HG03159 (cell line): ENCODE measurements around the gene SLC13A2.

Experiments used
- ATAC-seq: cut with Tn5 transposase; IDR thresholded peaks from one replicate; pipeline ENCODE4 v1.9.1; 2021; ENCODE audit warnings: mild to moderate bottlenecking, moderate library complexity; ENCODE audit not compliant: unreplicated experiment

The SLC13A2 gene

DNA sequence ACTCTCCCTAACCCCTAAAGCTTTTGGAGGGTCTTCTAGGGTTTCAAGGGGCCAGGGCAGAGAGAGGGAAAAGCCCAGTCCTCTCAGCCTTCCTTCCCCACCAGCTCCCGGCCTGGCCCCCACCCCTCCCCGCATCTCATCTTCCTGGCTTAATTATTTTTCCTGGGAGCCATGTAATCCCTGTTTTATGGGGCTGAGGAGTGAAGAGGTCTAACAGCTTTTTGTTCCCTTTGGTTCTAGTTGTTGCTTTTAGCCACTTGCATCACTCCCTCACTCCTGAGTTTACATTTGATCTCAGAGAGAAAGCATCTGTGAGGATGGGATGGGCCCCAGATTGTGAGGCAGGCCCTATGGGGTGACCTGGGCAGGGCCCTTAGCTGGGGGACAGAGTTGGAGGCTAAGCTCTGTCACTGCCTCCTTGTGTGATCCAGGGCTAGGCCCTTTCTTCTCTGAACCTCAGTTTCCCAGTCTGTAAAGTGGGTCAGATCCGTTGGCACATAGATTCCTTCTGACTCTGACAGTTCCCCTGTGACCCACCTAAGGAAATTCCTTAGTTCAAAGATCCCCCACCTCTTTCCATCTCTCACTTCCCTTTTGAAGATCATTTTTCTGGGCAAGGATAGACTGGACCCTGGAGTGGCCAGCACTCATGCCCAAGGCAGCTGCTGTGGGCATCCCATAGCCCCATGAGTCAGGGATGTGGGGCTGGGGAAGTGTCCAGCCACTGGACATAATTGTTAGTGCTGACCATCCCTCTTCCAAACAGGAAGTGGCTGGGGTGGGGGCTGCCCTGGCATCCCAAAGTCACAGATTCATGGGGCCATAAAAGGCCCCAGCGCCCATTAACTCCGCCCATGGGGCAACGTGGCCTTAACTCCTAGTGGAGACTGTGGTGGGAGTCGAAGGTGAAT lies 58.9 kb downstream of the SLC13A2 start:
- no peak for ATAC-seq

DNA sequence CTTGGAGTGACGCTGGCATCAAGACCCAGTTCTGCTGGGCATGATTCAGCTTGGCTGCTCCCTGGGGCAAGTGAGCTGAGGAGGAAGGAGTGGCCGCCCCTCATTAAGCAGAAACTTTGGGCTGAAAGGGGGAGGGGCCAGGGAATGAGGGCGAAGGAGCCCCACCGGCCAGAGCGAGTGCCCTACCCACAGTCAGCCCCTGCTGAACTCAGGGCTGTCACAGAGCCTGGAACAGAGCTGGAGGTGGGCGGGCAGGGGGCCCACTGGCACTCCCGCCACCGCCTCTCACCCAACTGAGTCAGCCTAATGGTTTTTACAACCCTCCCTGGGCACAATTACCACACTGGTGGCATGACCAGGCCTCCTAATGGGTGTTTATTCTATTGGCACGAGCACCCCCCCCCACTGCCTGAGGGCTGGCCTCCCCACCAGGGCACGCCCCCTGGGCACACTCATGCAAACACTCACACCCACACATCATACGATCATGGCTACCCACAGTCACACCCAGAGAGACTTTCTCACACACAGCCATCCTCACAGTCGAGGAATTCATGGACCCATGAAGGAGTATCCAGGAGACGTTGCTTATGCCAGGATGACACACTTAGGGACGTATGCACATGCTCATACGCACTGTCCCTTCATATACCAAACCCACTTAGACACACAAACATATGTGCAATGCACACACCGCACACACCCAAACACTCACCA lies 59.8 kb downstream of the SLC13A2 start:
- ATAC-seq = no peak

DNA sequence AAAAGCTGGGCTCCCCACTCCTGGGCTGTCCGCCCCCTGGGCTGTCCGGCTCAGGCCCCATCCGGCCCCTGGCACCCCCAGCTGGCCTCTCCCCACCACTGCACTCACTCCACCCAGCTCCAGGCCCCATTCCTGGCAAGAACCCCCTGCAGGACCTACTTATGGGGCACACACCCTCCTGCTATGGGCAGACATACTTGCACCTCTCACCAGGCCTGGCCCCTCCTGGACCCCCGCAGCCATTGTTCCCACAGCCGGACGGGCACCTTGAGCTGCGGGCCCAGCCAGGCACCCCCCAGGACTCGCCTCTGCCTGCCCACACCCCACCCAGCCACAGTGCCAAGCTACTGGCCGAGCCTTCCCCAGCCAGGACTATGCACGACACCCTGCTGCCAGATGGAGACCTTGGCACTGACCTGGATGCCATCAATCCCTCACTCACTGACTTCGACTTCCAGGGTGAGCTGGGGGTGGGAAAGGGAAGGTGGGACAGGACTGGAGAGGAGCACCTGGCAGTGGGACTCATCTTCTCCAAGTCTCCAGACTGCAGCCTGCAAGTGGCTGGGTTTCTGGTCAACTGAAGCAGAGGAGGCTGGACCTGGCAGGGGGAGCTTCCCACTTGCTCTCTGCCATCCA lies 61.4 kb downstream of the SLC13A2 start:
- ATAC-seq = no peak

DNA sequence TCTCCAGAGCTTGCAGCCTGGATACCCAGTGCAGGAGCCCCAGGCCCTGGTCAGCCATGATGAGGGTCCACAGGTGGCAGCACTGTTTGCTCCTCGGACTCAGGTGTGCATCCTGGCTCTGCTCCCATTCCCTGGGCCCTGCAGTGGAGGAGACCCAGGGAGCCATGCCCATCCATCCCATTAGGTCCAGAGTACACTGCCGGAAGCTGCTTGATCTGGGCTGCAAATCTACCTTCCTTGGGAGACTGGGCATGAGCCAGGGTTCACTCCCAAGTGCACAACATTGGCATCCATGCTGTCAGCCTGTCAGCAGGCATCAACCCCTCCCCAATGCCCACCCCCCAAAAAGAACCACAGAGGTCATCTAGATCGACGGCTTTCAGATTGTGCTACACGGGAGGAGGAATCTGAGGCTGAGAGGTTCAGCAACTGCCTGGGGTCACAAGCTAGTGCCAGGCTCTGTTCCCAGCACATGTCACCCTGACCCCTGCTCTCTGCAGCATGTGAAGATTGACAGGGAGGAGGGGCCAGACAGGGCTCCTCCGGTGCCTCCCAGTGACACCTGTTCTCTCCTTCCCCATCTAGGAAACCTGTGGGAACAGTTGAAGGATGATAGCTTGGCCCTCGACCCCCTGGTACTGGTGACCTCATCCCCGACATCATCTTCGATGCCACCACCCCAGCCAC lies 63.2 kb downstream of the SLC13A2 start:
- no peak for ATAC-seq

DNA sequence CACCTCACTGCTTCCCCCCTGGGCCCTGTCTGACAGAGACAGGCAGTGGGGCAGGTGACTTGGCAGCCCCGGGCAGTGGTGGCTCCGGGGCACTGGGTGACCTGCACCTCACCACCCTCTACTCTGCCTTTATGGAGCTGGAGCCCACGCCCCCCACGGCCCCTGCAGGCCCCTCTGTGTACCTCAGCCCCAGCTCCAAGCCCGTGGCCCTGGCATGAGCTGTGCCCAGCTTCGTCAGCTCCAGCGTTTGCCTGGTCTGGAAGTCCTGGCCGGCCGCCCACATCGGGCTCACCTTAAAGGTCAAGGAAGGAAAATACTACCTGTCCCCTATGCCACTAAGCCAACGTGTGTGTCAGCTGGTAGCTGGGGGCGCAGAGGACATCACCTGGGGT lies 63.8 kb downstream of the SLC13A2 start:
- ATAC-seq = no peak

DNA sequence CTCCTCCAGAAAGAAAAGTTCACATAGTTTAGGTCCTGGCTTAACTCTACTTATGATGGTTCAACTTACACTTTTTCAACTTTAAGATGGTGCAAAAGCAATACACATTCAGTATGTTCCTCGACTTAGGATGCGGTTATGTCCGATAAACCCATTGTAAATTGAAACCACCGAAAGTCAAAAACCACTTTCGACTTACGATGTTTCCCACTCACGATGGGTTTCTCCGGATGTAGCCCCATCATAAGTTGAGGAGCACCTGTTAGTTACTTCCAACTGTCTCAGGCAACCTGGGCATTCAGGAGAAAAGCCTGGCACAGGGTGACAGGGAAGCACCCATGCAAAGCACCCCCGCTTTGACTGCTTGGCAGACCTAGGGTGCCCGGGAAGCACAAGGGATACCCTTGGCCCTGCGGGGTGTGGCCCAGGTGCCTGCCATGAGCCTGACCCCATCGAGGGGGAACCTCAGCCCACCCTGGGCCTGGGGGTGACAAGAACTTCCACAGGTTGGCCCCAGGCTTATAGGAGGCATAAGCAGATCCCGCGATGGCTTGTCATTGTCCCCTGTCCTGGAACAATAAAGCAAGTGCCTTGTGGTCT lies 65.0 kb downstream of the SLC13A2 start:
- no peak for ATAC-seq

DNA sequence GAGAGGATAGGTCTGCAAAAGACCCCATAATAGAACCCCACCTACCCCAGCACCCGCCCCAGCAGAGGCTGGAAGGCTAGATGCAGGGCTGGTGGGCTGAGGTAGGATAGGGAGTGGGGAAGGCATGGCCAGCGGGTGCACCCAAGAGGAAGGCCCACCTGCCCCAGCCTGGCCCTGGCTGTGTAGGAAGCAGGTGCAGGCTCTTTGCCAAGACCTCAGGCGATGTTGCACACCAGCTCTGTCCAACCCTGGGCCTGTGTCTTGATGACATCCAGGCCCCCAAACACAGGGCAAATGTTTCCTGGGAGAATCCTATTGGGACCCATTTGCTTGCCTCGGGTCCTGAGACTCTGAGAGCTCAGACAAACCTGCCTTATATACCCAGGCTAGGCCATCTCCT lies 66.8 kb downstream of the SLC13A2 start:
- no peak for ATAC-seq

DNA sequence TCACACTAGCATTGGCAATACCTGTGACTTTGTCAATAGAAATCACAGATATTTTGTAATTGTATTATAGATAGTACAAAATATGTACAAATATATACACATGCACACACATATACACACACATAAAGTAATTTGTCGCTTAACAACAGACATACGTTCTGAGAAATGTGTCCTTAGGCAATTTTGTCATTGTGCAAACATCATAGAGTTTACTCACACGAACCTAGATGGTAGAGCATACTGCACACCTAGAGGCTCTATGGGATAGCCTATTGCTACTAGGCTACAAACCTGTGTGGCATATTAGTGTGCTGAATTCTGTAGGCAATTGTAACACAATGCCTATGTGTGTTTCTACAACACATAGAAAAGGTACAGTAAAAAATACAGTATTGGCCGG lies 68.0 kb downstream of the SLC13A2 start:
- ATAC-seq = no peak

DNA sequence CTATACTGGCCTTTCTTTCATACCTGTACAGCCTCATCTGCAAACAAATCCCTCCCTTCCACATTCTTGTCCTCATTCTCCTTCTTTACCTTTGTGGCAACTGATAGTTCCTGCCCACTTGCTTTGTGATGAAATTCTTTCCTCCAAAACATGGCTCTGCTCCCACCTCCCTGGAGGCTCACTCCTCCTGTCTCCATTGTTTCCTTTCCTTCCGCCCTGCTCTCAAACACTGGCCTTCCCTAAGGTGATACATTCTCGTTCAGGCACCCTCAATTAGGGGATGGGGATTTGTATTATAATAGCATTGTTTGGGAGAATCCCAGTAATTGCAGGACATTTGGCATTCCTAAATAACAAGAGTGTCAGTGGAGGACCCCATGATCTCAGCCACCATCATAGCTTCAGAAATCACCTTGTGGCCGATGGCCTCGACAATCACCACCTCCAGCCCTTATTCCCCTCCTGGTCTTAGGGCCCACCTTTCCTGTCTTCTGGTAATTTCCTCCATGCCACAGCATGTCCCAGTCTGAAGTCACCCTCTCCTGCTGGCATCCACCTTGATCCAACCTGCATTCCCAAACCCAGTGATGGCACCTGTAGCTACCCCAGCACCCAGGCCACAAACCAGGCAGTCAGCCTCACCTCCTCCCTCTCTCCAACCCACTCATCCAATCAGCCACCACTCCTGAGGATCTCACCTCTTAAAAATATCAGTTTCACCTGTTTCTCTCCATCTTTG lies 71.1 kb downstream of the SLC13A2 start:
- ATAC-seq = no peak

DNA sequence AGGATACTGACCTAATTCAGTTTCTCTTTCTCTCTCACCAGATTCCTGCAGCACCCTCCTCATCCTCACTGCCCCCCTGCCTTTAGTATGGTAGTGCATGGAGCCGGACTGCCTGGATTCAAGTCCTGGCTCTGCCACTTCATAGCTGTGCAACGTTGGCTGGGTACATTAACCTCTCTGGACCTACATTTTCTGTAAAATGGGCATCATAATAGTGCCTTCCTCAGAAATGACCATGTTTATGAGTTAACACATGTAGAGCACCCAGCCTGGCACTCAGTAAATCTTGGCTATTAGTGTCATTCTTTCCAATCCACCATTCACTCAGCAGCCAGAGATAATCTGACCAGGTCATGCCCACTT lies 71.7 kb downstream of the SLC13A2 start:
- no peak for ATAC-seq

DNA sequence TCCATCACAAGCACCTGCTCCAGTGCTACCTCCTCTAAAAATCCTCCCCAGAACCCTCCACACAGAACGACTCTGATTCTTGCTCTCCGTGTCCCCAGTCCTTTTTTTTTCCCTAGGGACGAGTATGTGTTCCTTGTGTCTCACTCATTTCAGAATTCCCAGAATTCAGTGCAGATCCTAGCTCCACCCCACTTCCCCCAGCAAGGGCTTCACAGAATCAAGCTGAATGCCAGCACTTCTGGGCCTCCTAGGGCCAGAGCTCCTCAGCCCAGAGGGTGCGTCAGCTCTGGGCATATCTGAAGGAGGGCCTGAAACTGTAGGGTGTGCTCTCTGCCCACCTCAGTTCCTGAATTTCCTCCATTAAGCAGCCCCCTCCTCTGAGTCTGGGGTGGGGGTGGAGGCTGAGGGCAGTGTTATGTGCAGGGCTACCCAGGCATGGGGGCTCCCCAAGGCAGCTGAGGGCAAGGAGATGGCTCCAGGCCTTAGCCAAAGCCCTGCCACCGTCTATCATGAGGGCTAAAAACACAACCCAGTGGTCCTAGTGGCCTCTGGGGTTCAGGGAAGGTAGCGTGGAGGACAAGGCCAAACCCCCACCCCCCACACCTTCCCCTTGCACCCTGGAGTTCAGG lies 72.5 kb downstream of the SLC13A2 start:
- no peak for ATAC-seq

DNA sequence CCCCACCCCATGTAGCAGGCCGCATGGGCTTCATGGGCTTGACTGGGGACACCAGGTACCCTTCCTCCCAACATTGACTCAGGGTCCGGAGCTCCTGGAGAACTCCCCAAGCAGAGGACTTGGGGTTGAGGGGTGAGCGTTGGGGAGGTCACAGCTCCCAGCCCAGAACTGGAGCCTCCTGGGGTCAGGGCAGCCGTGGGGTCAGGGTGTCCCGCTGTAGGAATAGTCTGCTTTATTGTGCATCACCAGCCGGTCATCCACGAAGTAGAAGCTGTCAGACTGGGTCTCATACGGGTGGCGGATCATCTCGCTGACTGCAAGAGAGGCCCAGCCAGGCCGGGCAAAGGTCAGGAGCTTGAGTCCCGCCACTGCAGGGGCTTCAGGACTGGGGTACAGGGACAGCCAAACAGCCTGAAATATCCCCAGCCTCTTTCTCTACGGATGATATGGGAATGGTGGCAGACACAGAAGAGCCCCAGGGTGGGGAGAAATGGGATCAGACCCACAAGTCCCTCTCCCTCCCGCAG lies 73.7 kb downstream of the SLC13A2 start:
- ATAC-seq = no peak
